A673 (cell line): ENCODE results near the gene SIN3B.

Source experiments
- EZH2 ChIP-seq: fragments of 200-600 bp; sonication (generic); IDR thresholded peaks from 2 replicates; pipeline ENCODE4 v1.6.1; 2017; ENCODE audit warnings: borderline replicate concordance, low read depth, mild to moderate bottlenecking, mixed read lengths, antibody characterized with exemption, low read length; ENCODE audit not compliant: poor library complexity, severe bottlenecking
- TF ChIP-seq, protein P1 (sequence below): fragments of 300-800, 200-600 bp; sonication (generic); conservative IDR thresholded peaks from 2 replicates; pipeline ENCODE4 v1.5.1; 2017; ENCODE audit warnings: low read depth, mild to moderate bottlenecking, antibody characterized with exemption, low read length, moderate library complexity, mixed read lengths

GRCh38 chr19:16824658-16825311, 4.4 kb upstream of the SIN3B start:
- TF ChIP-seq, protein P1, sequence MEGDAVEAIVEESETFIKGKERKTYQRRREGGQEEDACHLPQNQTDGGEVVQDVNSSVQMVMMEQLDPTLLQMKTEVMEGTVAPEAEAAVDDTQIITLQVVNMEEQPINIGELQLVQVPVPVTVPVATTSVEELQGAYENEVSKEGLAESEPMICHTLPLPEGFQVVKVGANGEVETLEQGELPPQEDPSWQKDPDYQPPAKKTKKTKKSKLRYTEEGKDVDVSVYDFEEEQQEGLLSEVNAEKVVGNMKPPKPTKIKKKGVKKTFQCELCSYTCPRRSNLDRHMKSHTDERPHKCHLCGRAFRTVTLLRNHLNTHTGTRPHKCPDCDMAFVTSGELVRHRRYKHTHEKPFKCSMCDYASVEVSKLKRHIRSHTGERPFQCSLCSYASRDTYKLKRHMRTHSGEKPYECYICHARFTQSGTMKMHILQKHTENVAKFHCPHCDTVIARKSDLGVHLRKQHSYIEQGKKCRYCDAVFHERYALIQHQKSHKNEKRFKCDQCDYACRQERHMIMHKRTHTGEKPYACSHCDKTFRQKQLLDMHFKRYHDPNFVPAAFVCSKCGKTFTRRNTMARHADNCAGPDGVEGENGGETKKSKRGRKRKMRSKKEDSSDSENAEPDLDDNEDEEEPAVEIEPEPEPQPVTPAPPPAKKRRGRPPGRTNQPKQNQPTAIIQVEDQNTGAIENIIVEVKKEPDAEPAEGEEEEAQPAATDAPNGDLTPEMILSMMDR: no peak
- TF ChIP-seq EZH2: no peak
